K562 (cell line): ENCODE measurements around the gene R3HDM2. TPM values are rescaled to one million over a fixed set of nuclear protein-coding genes. Genes with fewer than 3 reads are reported as not detected.

Experiments used
- ARNT ChIP-seq, 2 experiments: fragments of 450-650 bp; IDR thresholded peaks; 2 replicates each; pipeline ENCODE4 v1.6.1; 2016; ENCODE audit warnings: mild to moderate bottlenecking in 1 of 2
- BRF1 ChIP-seq: IDR thresholded peaks from 3 replicates; pipeline ENCODE4 v1.6.1; 2011; ENCODE audit warnings: borderline replicate concordance, mild to moderate bottlenecking; ENCODE audit not compliant: insufficient read length; ENCODE audit errors: extremely low read depth
- ELF1 ChIP-seq: fragments of 200-800 bp; sonication (Bioruptor generic); IDR thresholded peaks from 2 replicates; pipeline ENCODE4 v1.6.1; 2016; ENCODE audit warnings: missing genetic modification characterization, missing compliant biosample characterization
- GABPB2 ChIP-seq: fragments of 250-450 bp; sonication (Bioruptor Pico); conservative IDR thresholded peaks from 2 replicates; pipeline ENCODE4 v1.5.1; 2021; ENCODE audit warnings: mild to moderate bottlenecking
- HDAC6 ChIP-seq: IDR thresholded peaks from 2 replicates; pipeline ENCODE4 v1.6.1; 2012; ENCODE audit warnings: low read depth, mild to moderate bottlenecking, control low read depth, inconsistent platforms, low read length, moderate library complexity
- HDGF ChIP-seq: fragments of 450-650 bp; IDR thresholded peaks from 2 replicates; pipeline ENCODE4 v1.6.1; 2016
- HES1 ChIP-seq: fragments of 450-650 bp; IDR thresholded peaks from 2 replicates; pipeline ENCODE4 v1.6.1; 2016; ENCODE audit warnings: low read depth, mild to moderate bottlenecking, moderate library complexity
- HNRNPH1 ChIP-seq: fragments of 200-400 bp; formaldehyde crosslinking; optimal IDR thresholded peaks from 2 replicates; pipeline ENCODE3; 2017; ENCODE audit warnings: low read depth, mild to moderate bottlenecking, low read length, moderate library complexity
- HNRNPLL ChIP-seq: fragments of 200-400 bp; formaldehyde crosslinking; IDR thresholded peaks from 2 replicates; pipeline ENCODE4 v1.6.1; 2017; ENCODE audit warnings: low read length, low read depth, mild to moderate bottlenecking; ENCODE audit not compliant: poor library complexity, severe bottlenecking
- KDM4B ChIP-seq, 2 experiments: fragments of 450-650 bp in 1 of 2; sonication (generic) in 1 of 2; IDR thresholded peaks; 2 replicates each; pipeline ENCODE4 v1.6.1; 2016 to 2017; ENCODE audit warnings: borderline replicate concordance in 2 of 2, antibody characterized with exemption in 1 of 2, low read depth in 1 of 2, mild to moderate bottlenecking in 1 of 2
- NR2F6 ChIP-seq: fragments of 450-650 bp; formaldehyde crosslinking; IDR thresholded peaks from 2 replicates; pipeline ENCODE4 v1.4.0; 2020; ENCODE audit warnings: mild to moderate bottlenecking
- PHB ChIP-seq: fragments of 250-450 bp; sonication (Bioruptor Pico); IDR thresholded peaks from 2 replicates; pipeline ENCODE4 v1.5.0; 2021
- POU5F1 ChIP-seq: fragments of 150-350 bp; IDR thresholded peaks from 2 replicates; pipeline ENCODE4 v1.6.1; 2014; ENCODE audit warnings: borderline replicate concordance, low read length, low read depth, mild to moderate bottlenecking; ENCODE audit not compliant: partially characterized antibody
- RFX5 ChIP-seq: IDR thresholded peaks from 2 replicates; pipeline ENCODE4 v1.6.1; 2011; ENCODE audit warnings: low read depth, mild to moderate bottlenecking, improper control_type of control experiment, low read length
- SAP30 ChIP-seq: fragments of 200-600 bp; sonication (generic); IDR thresholded peaks from 2 replicates; pipeline ENCODE4 v1.6.1; 2012; ENCODE audit warnings: borderline replicate concordance, low read depth, mild to moderate bottlenecking, moderate library complexity, low read length, control low read depth, inconsistent platforms; ENCODE audit not compliant: insufficient read depth, poor library complexity, severe bottlenecking
- SLC30A9 ChIP-seq: fragments of 250-450 bp; sonication (Bioruptor Pico); IDR thresholded peaks from 2 replicates; pipeline ENCODE4 v1.8.0; 2022; ENCODE audit warnings: mild to moderate bottlenecking, moderate library complexity
- SRF ChIP-seq, 2 experiments: fragments of 250-450, 450-650 bp in 1 of 2; sonication (Bioruptor Pico) in 1 of 2; sonication (generic) in 1 of 2; formaldehyde crosslinking; IDR thresholded peaks; 2 replicates each; pipeline versions ENCODE4 v1.5.0 to v1.5.1; 2020 to 2022; ENCODE audit warnings: mild to moderate bottlenecking in 1 of 2, missing genetic modification reagents in 1 of 2
- STAT6 ChIP-seq: sonication (generic); formaldehyde crosslinking; IDR thresholded peaks from 2 replicates; pipeline ENCODE4 v1.8.1; 2023; ENCODE audit warnings: mild to moderate bottlenecking, missing genetic modification reagents
- TGIF2 ChIP-seq: sonication (generic); formaldehyde crosslinking; IDR thresholded peaks from 2 replicates; pipeline ENCODE4 v1.8.1; 2022; ENCODE audit warnings: mild to moderate bottlenecking, missing genetic modification reagents, moderate library complexity
- TRIM24 ChIP-seq, 2 experiments: fragments of 450-650 bp; IDR thresholded peaks; 2 replicates each; pipeline ENCODE4 v1.6.1; 2016
- ZFP36 ChIP-seq: fragments of 150-350 bp; IDR thresholded peaks from 2 replicates; pipeline ENCODE4 v1.6.1; 2018; ENCODE audit warnings: low read length, low read depth; ENCODE audit not compliant: partially characterized antibody
- ZNF134 ChIP-seq: fragments of 250-450 bp; sonication (Bioruptor Pico); conservative IDR thresholded peaks from 2 replicates; pipeline ENCODE4 v1.4.0; 2020
- ZNF212 ChIP-seq: fragments of 450-650 bp; formaldehyde crosslinking; IDR thresholded peaks from 2 replicates; pipeline ENCODE4 v1.4.0; 2020; ENCODE audit warnings: mild to moderate bottlenecking
- ZNF57 ChIP-seq: fragments of 450-650 bp; formaldehyde crosslinking; IDR thresholded peaks from 2 replicates; pipeline ENCODE4 v1.4.0; 2020; ENCODE audit warnings: mild to moderate bottlenecking, moderate library complexity
- ZNF696 ChIP-seq: fragments of 250-450 bp; sonication (Bioruptor Pico); conservative IDR thresholded peaks from 2 replicates; pipeline ENCODE4 v1.4.0; 2020; ENCODE audit warnings: mild to moderate bottlenecking, moderate library complexity
- ZNF764 ChIP-seq: fragments of 250-450 bp; sonication (Bioruptor Pico); IDR thresholded peaks from 2 replicates; pipeline ENCODE4 v1.4.0; 2020; ENCODE audit warnings: low read depth, mild to moderate bottlenecking, moderate library complexity
- polyA plus RNA-seq, 8 experiments: library from polyadenylated mRNA; depleted of rRNA in 4 of 8; stranded (reverse) in 5 of 8; unstranded in 3 of 8; fragments of >200 nt; fragmentation: Nextera tagmentation in 2 of 8; fragmentation: Illumina TruSeq in 1 of 8; extraction: Ambion mirVana in 2 of 8; extraction: Trizol in 1 of 8; gene quantifications; 2 replicates each; pipeline versions ENCODE4 v1.2.1 to v1.2.3, GENCODE V29; 2011 to 2014; ENCODE audit warnings: inconsistent platforms in 1 of 8, missing spikeins in 1 of 8
- total RNA-seq, 7 experiments: library from RNA; depleted of rRNA in 6 of 7; stranded (reverse); fragments of >200 nt in 6 of 7; fragmentation: Illumina TruSeq in 2 of 7; extraction: Trizol in 2 of 7; gene quantifications; 2 replicates each; pipeline versions ENCODE4 v1.2.1 to v1.2.3, GENCODE V29; 2011 to 2021; ENCODE audit warnings: low replicate concordance in 1 of 7

The R3HDM2 gene
- total and polyA plus RNA-seq, 9 of the 15 experiments (the other 6 are each of a cell fraction or from before 2014, with no cell fraction given): 3.3 to 18.8 (median 9.0) TPM

DNA sequence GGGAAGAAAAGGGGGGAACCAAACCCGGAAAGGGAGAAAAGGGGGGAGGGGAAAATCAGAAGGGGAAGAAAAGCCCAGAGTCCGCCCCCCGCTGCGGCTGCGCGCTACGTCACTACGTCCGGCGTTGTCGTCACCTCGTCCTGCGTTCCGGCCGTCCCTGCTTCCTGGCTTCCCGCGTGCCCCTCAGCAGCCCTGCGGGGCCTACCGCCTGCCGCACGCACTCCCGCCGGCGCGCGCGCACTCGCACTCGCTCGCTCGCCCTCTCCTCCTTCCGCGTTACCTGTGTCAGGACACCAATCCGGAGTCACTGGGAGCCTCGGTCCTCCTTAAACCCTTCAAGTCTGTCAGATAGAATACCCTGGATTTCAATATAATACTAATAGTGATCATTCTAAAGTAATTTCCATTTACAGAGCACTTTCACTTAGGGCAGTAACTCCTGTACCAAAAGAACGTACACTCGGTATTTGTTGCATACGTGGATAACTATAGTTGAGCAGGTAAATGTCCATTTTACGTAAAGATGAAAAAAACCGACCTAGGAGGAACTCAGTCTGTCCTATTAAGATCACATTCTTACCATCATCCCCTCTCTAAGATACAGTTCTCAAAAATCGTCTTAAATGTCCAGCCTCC, at the start of gene R3HDM2 (continued):
- TF ChIP-seq ELF1: peak; percentile 92
- TF ChIP-seq TRIM24 (IDR thresholded peaks at IDR 0.05): peak in 1 of 2 experiments; percentile 52; a peak in 1 of 4 replicates
- TF ChIP-seq ZFP36: no peak
- no peak for TF ChIP-seq ZNF57
- no peak for TF ChIP-seq ZNF134 (CRISPR knock-in tag)
- no peak for TF ChIP-seq ZNF696 (CRISPR knock-in tag)
- no peak for TF ChIP-seq HNRNPH1
- TF ChIP-seq ARNT (IDR thresholded peaks at IDR 0.05): no peak
- TF ChIP-seq KDM4B (IDR thresholded peaks at IDR 0.05; ENCODE audit: borderline replicate concordance in 2 of 2, low read depth in 1 of 2): 0 out of 4 replicates have a peak, but pooled peaks of 1 of the 2 experiments have one; percentile 45
- no peak for TF ChIP-seq PHB
- TF ChIP-seq ZNF764 (CRISPR knock-in tag): no peak
- TF ChIP-seq SAP30: no peak
- TF ChIP-seq SRF (CRISPR knock-in tag; IDR thresholded peaks at IDR 0.05): peak in 1 of 2 experiments; percentile 66; a peak in 2 of 4 replicates
- no peak for TF ChIP-seq POU5F1
- no peak for TF ChIP-seq RFX5
- no peak for TF ChIP-seq HES1
- no peak for TF ChIP-seq GABPB2
- TF ChIP-seq SLC30A9 (CRISPR knock-in tag): no peak
- no peak for TF ChIP-seq HDGF
- no peak for TF ChIP-seq ZNF212
- peak; percentile 64 for TF ChIP-seq HNRNPLL
- TF ChIP-seq BRF1: no peak
- TF ChIP-seq STAT6: no peak
- TF ChIP-seq NR2F6 (CRISPR knock-in tag): no peak
- TF ChIP-seq TGIF2 (CRISPR knock-in tag): no peak
- TF ChIP-seq HDAC6: no peak
